ENCODE results near the gene PNKD. TPM values are rescaled to one million over a fixed set of nuclear protein-coding genes. Genes with fewer than 3 reads are reported as not detected.

The PNKD gene
- total RNA-seq, 1 donor from 2014 or later: 40.3 TPM

- H3K4me3 Mint-ChIP-seq: no peak overlapping the region
- H3K27me3 Mint-ChIP-seq (ENCODE audit: low read depth): peaks cover 39% of the 10 kb centered on the region
- no peak overlapping the region for H3K27ac Mint-ChIP-seq (ENCODE audit: unreplicated experiment)
- no peak for DNase-seq (ENCODE audit: low read depth, low spot score)
- H3K9me3 Mint-ChIP-seq: no peaks in the 10 kb centered on the region
- TF ChIP-seq CTCF (conservative IDR thresholded peaks at IDR 0.05): no peak
- peaks cover 9% of the 10 kb centered on the region for H3K4me1 Mint-ChIP-seq
- H3K36me3 Mint-ChIP-seq (ENCODE audit: low read depth): no peaks in the 10 kb centered on the region
These were observed 58.9 kb downstream of the PNKD start for GRCh38 chr2:218329027-218329825.

- Mint-ChIP-seq H3K27me3 (ENCODE audit: low read depth) (peaks cover 34% of the 10 kb centered on the region), H3K9me3 (no peaks in the 10 kb centered on the region), H3K4me1 (peaks cover 6% of the 10 kb centered on the region), H3K4me3 (no peak overlapping the region), H3K27ac (ENCODE audit: unreplicated experiment) (no peak overlapping the region), H3K36me3 (ENCODE audit: low read depth) (no peaks in the 10 kb centered on the region)
- no peak for TF ChIP-seq CTCF (conservative IDR thresholded peaks at IDR 0.05)
- no peak for DNase-seq (ENCODE audit: low read depth, low spot score)
These were observed 59.7 kb downstream of the PNKD start for GRCh38 chr2:218329826-218330593.

GRCh38 chr2:218331745-218332144 is 61.4 kb downstream of the PNKD start:
- Mint-ChIP-seq H3K27ac (ENCODE audit: unreplicated experiment) (no peak overlapping the region), H3K27me3 (ENCODE audit: low read depth) (peaks cover 19% of the 10 kb centered on the region), H3K4me1 (peaks cover 6% of the 10 kb centered on the region), H3K4me3 (no peak overlapping the region), H3K36me3 (ENCODE audit: low read depth) (no peaks in the 10 kb centered on the region), H3K9me3 (no peaks in the 10 kb centered on the region)
- no peak for TF ChIP-seq CTCF (conservative IDR thresholded peaks at IDR 0.05)
- no peak for DNase-seq (ENCODE audit: low read depth, low spot score)

- no peak for DNase-seq (ENCODE audit: low read depth, low spot score)
These were observed 62.0 kb downstream of the PNKD start for GRCh38 chr2:218332288-218332687.

More at GRCh38 chr2:218332288-218332687, 62.0 kb downstream of the PNKD start:
- Mint-ChIP-seq H3K27me3 (ENCODE audit: low read depth) (peaks cover 17% of the 10 kb centered on the region), H3K36me3 (ENCODE audit: low read depth) (no peaks in the 10 kb centered on the region), H3K9me3 (no peaks in the 10 kb centered on the region), H3K4me3 (no peak overlapping the region), H3K27ac (ENCODE audit: unreplicated experiment) (no peak overlapping the region), H3K4me1 (peaks cover 6% of the 10 kb centered on the region)
- no peak for TF ChIP-seq CTCF (conservative IDR thresholded peaks at IDR 0.05)
